ENCODE measurements around the gene ETFDH.

DNA sequence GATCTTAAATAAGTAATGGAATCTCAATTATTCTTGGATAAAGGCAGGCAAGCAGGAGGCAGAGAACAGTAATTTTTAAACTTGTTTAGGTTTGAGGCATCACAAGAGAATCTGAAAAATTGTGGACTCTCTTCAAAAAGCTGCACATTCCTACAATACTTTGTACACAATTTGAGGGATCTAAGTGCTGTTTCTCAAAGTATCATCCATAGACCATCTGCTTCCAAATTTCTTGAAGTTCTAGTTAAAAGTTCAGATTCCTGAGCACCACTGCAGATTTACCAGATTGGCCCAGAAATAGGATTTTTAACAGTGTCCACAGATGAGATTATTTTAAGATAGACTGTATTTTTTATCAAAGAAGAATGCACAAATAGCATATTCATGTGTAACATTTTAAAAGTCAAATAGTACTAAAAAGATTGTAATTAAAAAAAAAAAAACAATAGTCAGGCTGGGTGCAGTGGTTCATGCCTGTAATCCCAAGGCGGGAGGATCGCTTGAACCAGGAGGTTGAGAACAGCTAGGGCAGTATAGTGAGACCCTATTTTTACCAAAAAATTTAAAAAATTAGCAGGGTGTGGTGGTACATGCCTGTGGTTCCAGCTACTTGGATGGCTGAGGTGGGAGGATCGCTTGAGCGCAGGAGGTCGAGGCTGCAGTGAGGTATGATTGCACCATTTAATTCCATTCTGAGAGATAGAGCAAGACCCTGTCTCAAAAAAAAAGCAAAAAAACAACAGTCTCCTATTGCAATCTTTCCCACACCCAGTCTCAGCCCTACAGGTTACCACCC is 82.5 kb downstream of the ETFDH start:
- TF ChIP-seq, protein P1, sequence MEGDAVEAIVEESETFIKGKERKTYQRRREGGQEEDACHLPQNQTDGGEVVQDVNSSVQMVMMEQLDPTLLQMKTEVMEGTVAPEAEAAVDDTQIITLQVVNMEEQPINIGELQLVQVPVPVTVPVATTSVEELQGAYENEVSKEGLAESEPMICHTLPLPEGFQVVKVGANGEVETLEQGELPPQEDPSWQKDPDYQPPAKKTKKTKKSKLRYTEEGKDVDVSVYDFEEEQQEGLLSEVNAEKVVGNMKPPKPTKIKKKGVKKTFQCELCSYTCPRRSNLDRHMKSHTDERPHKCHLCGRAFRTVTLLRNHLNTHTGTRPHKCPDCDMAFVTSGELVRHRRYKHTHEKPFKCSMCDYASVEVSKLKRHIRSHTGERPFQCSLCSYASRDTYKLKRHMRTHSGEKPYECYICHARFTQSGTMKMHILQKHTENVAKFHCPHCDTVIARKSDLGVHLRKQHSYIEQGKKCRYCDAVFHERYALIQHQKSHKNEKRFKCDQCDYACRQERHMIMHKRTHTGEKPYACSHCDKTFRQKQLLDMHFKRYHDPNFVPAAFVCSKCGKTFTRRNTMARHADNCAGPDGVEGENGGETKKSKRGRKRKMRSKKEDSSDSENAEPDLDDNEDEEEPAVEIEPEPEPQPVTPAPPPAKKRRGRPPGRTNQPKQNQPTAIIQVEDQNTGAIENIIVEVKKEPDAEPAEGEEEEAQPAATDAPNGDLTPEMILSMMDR (conservative IDR thresholded peaks at IDR 0.05 in 1 of 2, IDR thresholded peaks at IDR 0.05 in 1 of 2; ENCODE audit: extremely low read depth in 1 of 2, insufficient read depth in 1 of 2, low read depth in 1 of 2, low read length in 2 of 2), result no peak
- no peak for TF ChIP-seq EZH2 (IDR thresholded peaks at IDR 0.05; ENCODE audit: borderline replicate concordance, low read length)
